ENCODE data around the gene NEDD8.
"Not testable (repeated sequence)": the region's sequence is repeated elsewhere in the genome, so short reads cannot be mapped to it uniquely, and the experiment has no call there.

Gene NEDD8

GRCh38 chr14:24231263-24232120, 675 bp downstream of the NEDD8 start:
- DNase-seq = no peak
- TF ChIP-seq, protein P1, sequence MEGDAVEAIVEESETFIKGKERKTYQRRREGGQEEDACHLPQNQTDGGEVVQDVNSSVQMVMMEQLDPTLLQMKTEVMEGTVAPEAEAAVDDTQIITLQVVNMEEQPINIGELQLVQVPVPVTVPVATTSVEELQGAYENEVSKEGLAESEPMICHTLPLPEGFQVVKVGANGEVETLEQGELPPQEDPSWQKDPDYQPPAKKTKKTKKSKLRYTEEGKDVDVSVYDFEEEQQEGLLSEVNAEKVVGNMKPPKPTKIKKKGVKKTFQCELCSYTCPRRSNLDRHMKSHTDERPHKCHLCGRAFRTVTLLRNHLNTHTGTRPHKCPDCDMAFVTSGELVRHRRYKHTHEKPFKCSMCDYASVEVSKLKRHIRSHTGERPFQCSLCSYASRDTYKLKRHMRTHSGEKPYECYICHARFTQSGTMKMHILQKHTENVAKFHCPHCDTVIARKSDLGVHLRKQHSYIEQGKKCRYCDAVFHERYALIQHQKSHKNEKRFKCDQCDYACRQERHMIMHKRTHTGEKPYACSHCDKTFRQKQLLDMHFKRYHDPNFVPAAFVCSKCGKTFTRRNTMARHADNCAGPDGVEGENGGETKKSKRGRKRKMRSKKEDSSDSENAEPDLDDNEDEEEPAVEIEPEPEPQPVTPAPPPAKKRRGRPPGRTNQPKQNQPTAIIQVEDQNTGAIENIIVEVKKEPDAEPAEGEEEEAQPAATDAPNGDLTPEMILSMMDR (IDR thresholded peaks at IDR 0.05; ENCODE audit: low read depth, low read length) = no peak
- peak overlapping the region; percentile 90 for H3K4me3 ChIP-seq (ENCODE audit: low read depth, low read length)
- no peaks in the 10 kb centered on the region for H3K27me3 ChIP-seq
- peaks cover 19% of the 10 kb centered on the region for H3K36me3 ChIP-seq
- no peaks in the 10 kb centered on the region for H3K9me3 ChIP-seq
- H3K4me1 ChIP-seq = peaks cover 4% of the 10 kb centered on the region; the same call in 1 of the 2 replicates

DNA sequence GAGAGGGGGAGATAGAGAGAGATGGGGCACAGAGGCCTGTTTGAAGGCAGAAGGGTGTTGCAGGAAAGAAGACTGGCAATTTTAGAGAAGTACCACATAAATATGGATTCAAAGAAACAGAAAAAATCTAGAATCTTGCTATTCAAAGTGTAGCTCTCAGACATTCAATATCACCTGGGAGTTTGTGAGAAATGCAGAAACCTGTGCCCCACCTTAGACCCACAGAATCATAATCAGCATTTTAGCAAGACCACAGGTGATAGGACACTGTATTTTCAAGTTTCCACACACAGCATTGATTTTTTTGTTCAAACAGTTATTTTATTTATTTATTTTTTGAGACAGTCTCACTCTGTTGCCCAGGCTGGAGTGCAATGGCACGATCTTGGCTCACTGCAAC, 3.3 kb downstream of the NEDD8 start:
- DNase-seq = no peak
- H3K9me3 ChIP-seq = no peaks in the 10 kb centered on the region
- H3K4me1 ChIP-seq = peaks cover 4% of the 10 kb centered on the region; the same call in 1 of the 2 replicates
- H3K27me3 ChIP-seq = no peaks in the 10 kb centered on the region
- H3K36me3 ChIP-seq = peaks cover 14% of the 10 kb centered on the region
- TF ChIP-seq, protein P1 (IDR thresholded peaks at IDR 0.05; ENCODE audit: low read depth, low read length) = no peak
- H3K4me3 ChIP-seq (ENCODE audit: low read depth, low read length) = no peak overlapping the region

DNA sequence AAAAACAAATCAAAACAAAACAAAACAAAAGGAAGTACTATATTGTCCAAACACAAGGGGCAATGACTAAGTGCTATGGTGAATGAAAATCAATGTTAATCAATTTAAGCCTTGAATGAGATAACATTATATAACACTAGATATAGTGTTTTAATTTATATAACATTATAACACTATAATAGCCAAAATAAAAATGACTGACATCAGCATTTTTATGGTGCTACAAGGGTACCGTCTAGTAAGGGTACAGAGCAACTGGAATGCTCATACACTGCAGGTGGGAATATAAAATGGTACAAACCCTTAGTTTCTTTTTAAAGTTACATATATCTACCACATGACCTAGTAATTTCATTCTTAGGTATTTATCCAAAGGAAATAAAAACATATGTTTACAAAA, 5.7 kb downstream of the NEDD8 start:
- no peaks in the 10 kb centered on the region for H3K9me3 ChIP-seq
- DNase-seq = no peak
- no peaks in the 10 kb centered on the region for H3K27me3 ChIP-seq
- peaks cover 14% of the 10 kb centered on the region for H3K36me3 ChIP-seq
- H3K4me3 ChIP-seq (ENCODE audit: low read depth, low read length) = no peak overlapping the region
- TF ChIP-seq, protein P1 (IDR thresholded peaks at IDR 0.05; ENCODE audit: low read depth, low read length) = no peak
- H3K4me1 ChIP-seq = no peaks in the 10 kb centered on the region

- no peak for DNase-seq
- no peaks in the 10 kb centered on the region for H3K9me3 ChIP-seq
- no peak overlapping the region for H3K4me3 ChIP-seq (ENCODE audit: low read depth, low read length)
Measured at GRCh38 chr14:24224618-24225071, 7.5 kb downstream of the NEDD8 start.

DNA sequence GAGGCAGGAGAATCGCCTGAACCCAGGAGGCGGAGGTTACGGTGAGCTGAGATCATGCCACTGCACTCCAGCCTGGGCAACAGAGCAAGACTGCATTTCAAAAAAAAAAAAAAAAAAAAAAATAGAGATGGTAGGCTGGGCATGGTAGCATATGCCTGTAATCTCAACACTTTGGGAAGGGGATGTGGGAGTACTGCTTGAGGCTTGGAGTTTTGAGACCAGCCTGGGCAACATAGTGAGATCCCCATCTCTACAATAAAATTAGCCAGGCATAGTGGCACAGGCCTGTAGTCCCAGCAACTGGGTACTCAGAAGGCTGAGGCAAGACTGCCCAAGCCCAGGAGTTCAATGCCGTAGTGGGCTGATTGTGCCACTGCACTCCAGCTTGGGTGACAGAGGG, 9.2 kb downstream of the NEDD8 start:
- H3K4me3 ChIP-seq (ENCODE audit: low read depth, low read length); DNase-seq; H3K27me3 ChIP-seq; H3K9me3 ChIP-seq; H3K4me1 ChIP-seq: not testable (repeated sequence)
- H3K36me3 ChIP-seq = peaks cover 10% of the 10 kb centered on the region

More at GRCh38 chr14:24224618-24225071, 7.5 kb downstream of the NEDD8 start:
- no peaks in the 10 kb centered on the region for H3K27me3 ChIP-seq
- no peaks in the 10 kb centered on the region for H3K4me1 ChIP-seq
- TF ChIP-seq, protein P1 (IDR thresholded peaks at IDR 0.05; ENCODE audit: low read depth, low read length) = no peak
- H3K36me3 ChIP-seq = peaks cover 14% of the 10 kb centered on the region

DNA sequence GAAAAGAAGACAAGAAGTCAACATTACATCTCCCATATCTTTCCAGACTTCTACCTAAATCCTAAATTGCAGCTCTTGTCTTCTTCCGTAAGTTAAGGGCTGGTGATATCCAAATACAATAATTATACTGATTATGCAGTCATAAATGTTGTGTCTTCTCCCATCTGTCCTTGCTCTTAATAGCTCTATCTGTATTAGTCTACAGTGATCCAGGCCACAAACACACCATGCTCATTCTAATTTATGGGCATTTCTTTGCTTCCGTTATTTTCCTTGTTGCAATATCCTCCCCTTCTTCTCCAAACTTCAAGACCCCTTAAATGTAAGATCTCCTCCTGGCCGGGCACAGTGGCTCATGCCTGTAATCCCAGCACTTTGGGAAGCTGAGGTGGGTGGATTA, 12.6 kb downstream of the NEDD8 start:
- Histone ChIP-seq H3K4me1 (no peaks in the 10 kb centered on the region), H3K27me3 (no peaks in the 10 kb centered on the region), H3K36me3 (peaks cover 8% of the 10 kb centered on the region; the same call in 1 of the 2 replicates), H3K9me3 (no peaks in the 10 kb centered on the region), H3K4me3 (ENCODE audit: low read depth, low read length) (no peak overlapping the region)
- TF ChIP-seq, protein P1 (IDR thresholded peaks at IDR 0.05; ENCODE audit: low read depth, low read length) = no peak
- DNase-seq = no peak

All from BE2C (cell line).